Fibroblast of lung (primary cell): ENCODE measurements around the gene FHL5. TPM values are rescaled to one million over a fixed set of nuclear protein-coding genes. Genes with fewer than 3 reads are reported as not detected.

Source experiments
- DNase-seq, 2 donors: peaks; one replicate each; pipeline versions ENCODE4 v3.0.0 to v3.0.0-alpha.2; 2010; ENCODE audit warnings: low read depth in 2 of 2
- H2AFZ ChIP-seq: 2 replicates; pipeline ENCODE4 v1.5.1; 2012; ENCODE audit warnings: low read length, control low read depth, inconsistent platforms
- H3K27ac ChIP-seq: 2 replicates; pipeline ENCODE4 v1.5.1; 2011; ENCODE audit warnings: low read length, control low read depth; ENCODE audit not compliant: insufficient read depth
- H3K27me3 ChIP-seq: 2 replicates; pipeline ENCODE4 v1.5.1; 2011; ENCODE audit warnings: mild to moderate bottlenecking, low read length; ENCODE audit not compliant: control insufficient read depth, insufficient read depth
- H3K36me3 ChIP-seq: 2 replicates; pipeline ENCODE4 v1.5.1; 2011; ENCODE audit warnings: low read length; ENCODE audit not compliant: control insufficient read depth, insufficient read depth
- H3K4me1 ChIP-seq: 2 replicates; pipeline ENCODE4 v1.5.1; 2011; ENCODE audit warnings: low read length; ENCODE audit not compliant: control insufficient read depth, insufficient read depth; ENCODE audit errors: extremely low read depth
- H3K4me2 ChIP-seq: 2 replicates; pipeline ENCODE4 v1.5.1; 2011; ENCODE audit warnings: low read length, control low read depth; ENCODE audit not compliant: insufficient read depth; ENCODE audit errors: extremely low read depth
- H3K4me3 ChIP-seq, 4 experiments: fragments of 200-600 bp in 1 of 4; sonication (generic) in 1 of 4; replicated peaks in 1 of 4; 2 replicates each; pipeline ENCODE4 v1.5.1; 2011 to 2016; ENCODE audit warnings: low read length in 4 of 4, low read depth in 3 of 4, mild to moderate bottlenecking in 3 of 4, control low read depth in 2 of 4, inconsistent platforms in 1 of 4, mixed read lengths in 1 of 4; ENCODE audit not compliant: insufficient read depth in 1 of 4; ENCODE audit errors: control extremely low read depth in 1 of 4
- H3K79me2 ChIP-seq: 2 replicates; pipeline ENCODE4 v1.5.1; 2012; ENCODE audit warnings: mild to moderate bottlenecking, low read length, inconsistent platforms; ENCODE audit not compliant: control insufficient read depth, insufficient read depth
- H3K9ac ChIP-seq: 2 replicates; pipeline ENCODE4 v1.5.1; 2011; ENCODE audit warnings: mild to moderate bottlenecking, low read length, control low read depth; ENCODE audit not compliant: insufficient read depth
- H3K9me3 ChIP-seq: 2 replicates; pipeline ENCODE4 v1.5.1; 2012; ENCODE audit warnings: low read depth, low read length; ENCODE audit not compliant: control insufficient read depth, insufficient read depth
- H4K20me1 ChIP-seq: 2 replicates; pipeline ENCODE4 v1.5.1; 2011; ENCODE audit warnings: low read length; ENCODE audit not compliant: control insufficient read depth, insufficient read depth; ENCODE audit errors: extremely low read depth
- CTCF ChIP-seq, 2 donors: IDR thresholded peaks in 1 of 2; conservative IDR thresholded peaks in 1 of 2; 1 replicate in 1 of 2; 2 replicates in 1 of 2; pipeline ENCODE4 v1.5.1; 2011 to 2012; ENCODE audit warnings: low read length in 2 of 2, control low read depth in 1 of 2, inconsistent platforms in 1 of 2, low read depth in 1 of 2, mild to moderate bottlenecking in 1 of 2
- EZH2 ChIP-seq: IDR thresholded peaks from 2 replicates; pipeline ENCODE4 v1.5.1; 2012; ENCODE audit warnings: low read length, control low read depth, mild to moderate bottlenecking; ENCODE audit errors: missing control alignments
- polyA plus RNA-seq, 2 donors: library from polyadenylated mRNA; depleted of rRNA in 1 of 2; stranded (reverse) in 1 of 2; unstranded in 1 of 2; fragments of >200 nt; gene quantifications; 2 replicates each; pipeline ENCODE4 v1.2.1, GENCODE V29; 2011 to 2012; ENCODE audit warnings: missing spikeins in 1 of 2
- total RNA-seq: library from RNA; depleted of rRNA; stranded (reverse); fragments of >200 nt; gene quantifications from 2 replicates; pipeline ENCODE4 v1.2.1, GENCODE V29; 2014

FHL5 gene
- total and polyA plus RNA-seq, 2 donors (not counting 1 experiment from before 2014, with no cell fraction given) = 0.03 TPM; not detected in 1

DNA sequence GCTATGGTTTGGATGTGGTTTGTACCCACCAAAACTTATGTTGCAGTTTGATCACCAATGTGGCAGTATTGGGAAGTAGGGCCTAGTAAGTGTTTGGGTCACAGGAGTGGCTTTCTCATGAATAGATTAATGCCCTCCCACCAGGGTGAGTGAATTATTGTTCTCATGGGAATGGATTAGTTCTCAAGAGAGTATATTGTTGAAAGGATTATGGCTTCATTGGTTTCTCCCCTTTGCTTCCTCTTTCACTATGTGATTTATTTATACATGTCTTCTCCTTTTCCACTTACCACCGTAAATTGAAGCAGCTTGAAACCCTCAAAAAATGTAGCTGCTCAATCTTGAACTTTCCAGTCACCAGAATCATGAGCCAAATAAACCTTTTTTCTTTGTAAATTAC is 30.5 kb upstream of the FHL5 start:
- Histone ChIP-seq H3K9me3 (no peaks in the 10 kb centered on the region), H3K4me3 (no peak overlapping the region), H3K27me3 (no peaks in the 10 kb centered on the region), H3K9ac (no peak overlapping the region), H2AFZ (no peak overlapping the region), H3K27ac (no peak overlapping the region), H3K36me3 (peaks cover 6% of the 10 kb centered on the region), H3K4me2 (no peak overlapping the region), H4K20me1 (no peaks in the 10 kb centered on the region), H3K79me2 (no peaks in the 10 kb centered on the region), H3K4me1 (no peaks in the 10 kb centered on the region)
- no peak for DNase-seq
- no peak for TF ChIP-seq CTCF (conservative IDR thresholded peaks at IDR 0.05 in 1 of 2, IDR thresholded peaks at IDR 0.05 in 1 of 2; ENCODE audit: low read depth in 1 of 2, low read length in 2 of 2)
- no peak for TF ChIP-seq EZH2

DNA sequence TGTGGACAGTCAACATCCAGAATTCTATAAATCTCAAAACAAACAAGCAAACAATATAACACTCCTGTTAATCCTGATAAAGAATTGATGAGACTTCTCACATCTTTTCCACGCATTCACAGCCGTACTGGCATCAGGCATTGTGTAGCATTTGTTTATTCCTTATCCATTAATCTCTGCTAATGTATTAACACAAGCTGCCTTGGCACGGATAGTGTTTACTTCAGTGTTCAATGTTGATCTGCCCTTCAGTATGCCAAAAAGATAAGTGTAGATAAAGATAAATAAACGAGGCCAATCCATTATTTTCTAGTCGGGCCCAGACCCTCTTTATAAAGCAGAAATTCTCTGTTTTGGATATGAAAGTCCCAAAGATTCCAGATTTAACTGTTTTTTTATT is 25.2 kb upstream of the FHL5 start:
- no peak overlapping the region for H3K9ac ChIP-seq
- H3K27me3 ChIP-seq = no peaks in the 10 kb centered on the region
- no peaks in the 10 kb centered on the region for H3K79me2 ChIP-seq
- no peaks in the 10 kb centered on the region for H4K20me1 ChIP-seq
- H3K4me1 ChIP-seq = no peaks in the 10 kb centered on the region
- peaks cover 3% of the 10 kb centered on the region for H3K36me3 ChIP-seq
- no peak overlapping the region for H2AFZ ChIP-seq
- H3K9me3 ChIP-seq = no peaks in the 10 kb centered on the region
- no peak overlapping the region for H3K4me2 ChIP-seq
- TF ChIP-seq EZH2 = no peak
- no peak for TF ChIP-seq CTCF (conservative IDR thresholded peaks at IDR 0.05 in 1 of 2, IDR thresholded peaks at IDR 0.05 in 1 of 2; ENCODE audit: low read depth in 1 of 2, low read length in 2 of 2)
- no peak for DNase-seq
- H3K4me3 ChIP-seq = no peak overlapping the region
- no peak overlapping the region for H3K27ac ChIP-seq

DNA sequence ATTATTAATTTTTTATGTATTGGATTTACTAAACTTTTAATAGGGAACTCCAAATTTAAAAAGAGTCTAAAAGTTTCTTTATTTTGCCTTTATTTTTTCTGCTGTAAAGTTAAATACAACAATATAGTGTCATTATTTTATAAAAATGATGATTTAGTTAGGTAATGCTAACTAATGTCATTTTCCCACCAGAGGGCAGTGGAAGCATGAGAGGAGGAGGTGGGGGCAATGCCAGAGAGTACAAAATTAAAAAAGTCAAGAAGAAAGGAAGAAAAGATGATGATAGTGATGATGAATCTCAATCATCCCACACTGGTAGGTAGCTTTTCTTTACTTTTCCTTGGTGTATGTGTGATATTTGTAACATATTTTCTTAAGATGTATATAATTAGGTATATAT is 20.2 kb upstream of the FHL5 start:
- Histone ChIP-seq H4K20me1 (no peaks in the 10 kb centered on the region), H2AFZ (no peak overlapping the region), H3K36me3 (peaks cover 5% of the 10 kb centered on the region), H3K4me2 (no peak overlapping the region), H3K4me1 (no peaks in the 10 kb centered on the region), H3K4me3 (no peak overlapping the region), H3K9me3 (no peaks in the 10 kb centered on the region), H3K9ac (no peak overlapping the region), H3K27me3 (no peaks in the 10 kb centered on the region), H3K27ac (no peak overlapping the region), H3K79me2 (no peaks in the 10 kb centered on the region)
- TF ChIP-seq EZH2 = no peak
- peak; percentile 20 to 37 for TF ChIP-seq CTCF (conservative IDR thresholded peaks at IDR 0.05 in 1 of 2, IDR thresholded peaks at IDR 0.05 in 1 of 2; ENCODE audit: low read depth in 1 of 2, low read length in 2 of 2)
- DNase-seq = peak in 1 of 2 donors; percentile 17
